ENCODE data around the gene NPW.

NPW gene

GRCh38 chr16:1976951-1977874, 42.4 kb upstream of the NPW start:
- Histone ChIP-seq H3K9ac (ENCODE audit: low read length) (no peak overlapping the region), H3K27ac (ENCODE audit: low read length) (no peak overlapping the region), H3K27me3 (ENCODE audit: low read depth, low read length) (no peaks in the 10 kb centered on the region), H4K20me1 (ENCODE audit: insufficient read depth, low read length) (no peaks in the 10 kb centered on the region), H3K4me1 (ENCODE audit: low read length) (peaks cover 6% of the 10 kb centered on the region), H3K4me3 (ENCODE audit: low read length) (no peak overlapping the region), H2AFZ (ENCODE audit: low read depth, low read length) (no peak overlapping the region), H3K9me3 (ENCODE audit: insufficient read depth, low read length) (no peaks in the 10 kb centered on the region), H3K36me3 (replicated peaks; ENCODE audit: low read depth, low read length) (peaks cover 21% of the 10 kb centered on the region), H3K79me2 (ENCODE audit: low read length) (peaks cover 21% of the 10 kb centered on the region), H3K4me2 (ENCODE audit: low read length) (no peak overlapping the region)
- TF ChIP-seq CTCF (IDR thresholded peaks at IDR 0.05; ENCODE audit: low read depth, low read length) (no peak), EZH2phosphoT487 (IDR thresholded peaks at IDR 0.05; ENCODE audit: low read depth) (no peak)

GRCh38 chr16:1977875-1978268, 41.7 kb upstream of the NPW start:
- Histone ChIP-seq H3K4me2 (ENCODE audit: low read length) (no peak overlapping the region), H3K27me3 (ENCODE audit: low read depth, low read length) (no peaks in the 10 kb centered on the region), H3K9me3 (ENCODE audit: insufficient read depth, low read length) (no peaks in the 10 kb centered on the region), H3K9ac (ENCODE audit: low read length) (no peak overlapping the region), H3K36me3 (replicated peaks; ENCODE audit: low read depth, low read length) (peaks cover 21% of the 10 kb centered on the region), H3K79me2 (ENCODE audit: low read length) (peaks cover 14% of the 10 kb centered on the region), H2AFZ (ENCODE audit: low read depth, low read length) (no peak overlapping the region), H3K4me3 (ENCODE audit: low read length) (no peak overlapping the region), H4K20me1 (ENCODE audit: insufficient read depth, low read length) (no peaks in the 10 kb centered on the region), H3K4me1 (ENCODE audit: low read length) (peaks cover 4% of the 10 kb centered on the region), H3K27ac (ENCODE audit: low read length) (no peak overlapping the region)
- TF ChIP-seq CTCF (IDR thresholded peaks at IDR 0.05; ENCODE audit: low read depth, low read length) (no peak), EZH2phosphoT487 (IDR thresholded peaks at IDR 0.05; ENCODE audit: low read depth) (no peak)

GRCh38 chr16:1978476-1979120, 41.0 kb upstream of the NPW start:
- Histone ChIP-seq H3K4me1 (ENCODE audit: low read length) (no peaks in the 10 kb centered on the region), H3K27ac (ENCODE audit: low read length) (no peak overlapping the region), H2AFZ (ENCODE audit: low read depth, low read length) (no peak overlapping the region), H3K4me2 (ENCODE audit: low read length) (no peak overlapping the region), H3K27me3 (ENCODE audit: low read depth, low read length) (no peaks in the 10 kb centered on the region), H3K4me3 (ENCODE audit: low read length) (no peak overlapping the region), H3K79me2 (ENCODE audit: low read length) (peaks cover 7% of the 10 kb centered on the region), H3K9me3 (ENCODE audit: insufficient read depth, low read length) (no peaks in the 10 kb centered on the region), H4K20me1 (ENCODE audit: insufficient read depth, low read length) (no peaks in the 10 kb centered on the region), H3K9ac (ENCODE audit: low read length) (no peak overlapping the region), H3K36me3 (replicated peaks; ENCODE audit: low read depth, low read length) (peaks cover 21% of the 10 kb centered on the region)
- TF ChIP-seq EZH2phosphoT487 (IDR thresholded peaks at IDR 0.05; ENCODE audit: low read depth) = no peak
- TF ChIP-seq CTCF (IDR thresholded peaks at IDR 0.05; ENCODE audit: low read depth, low read length) = no peak

- TF ChIP-seq CTCF (IDR thresholded peaks at IDR 0.05; ENCODE audit: low read depth, low read length) = no peak
- no peak for TF ChIP-seq EZH2phosphoT487 (IDR thresholded peaks at IDR 0.05; ENCODE audit: low read depth)
- no peaks in the 10 kb centered on the region for H3K4me1 ChIP-seq (ENCODE audit: low read length)
- no peaks in the 10 kb centered on the region for H4K20me1 ChIP-seq (ENCODE audit: insufficient read depth, low read length)
- H3K9ac ChIP-seq (ENCODE audit: low read length) = no peak overlapping the region
- H3K36me3 ChIP-seq (replicated peaks; ENCODE audit: low read depth, low read length) = peaks cover 21% of the 10 kb centered on the region
- H3K79me2 ChIP-seq (ENCODE audit: low read length) = no peaks in the 10 kb centered on the region; the same call in 1 of the 2 replicates
- no peaks in the 10 kb centered on the region for H3K27me3 ChIP-seq (ENCODE audit: low read depth, low read length)
- no peak overlapping the region for H3K4me3 ChIP-seq (ENCODE audit: low read length)
- no peak overlapping the region for H2AFZ ChIP-seq (ENCODE audit: low read depth, low read length)
- no peaks in the 10 kb centered on the region for H3K9me3 ChIP-seq (ENCODE audit: insufficient read depth, low read length)
- H3K4me2 ChIP-seq (ENCODE audit: low read length) = no peak overlapping the region
- no peak overlapping the region for H3K27ac ChIP-seq (ENCODE audit: low read length)
These were observed 40.1 kb upstream of the NPW start for GRCh38 chr16:1979271-1980029.
